Measurements from ENCODE around the gene MSX2. TPM values are rescaled to one million over a fixed set of nuclear protein-coding genes. Genes with fewer than 3 reads are reported as not detected.
A peak's percentile ranks its signal among the peaks of the same experiment; 100 is the strongest.

The MSX2 gene
- total and polyA plus RNA-seq, 7 experiments from 2014 or later = not detected

- H3K27ac ChIP-seq (ENCODE audit: low read depth, low read length) = no peak overlapping the region
- H3K4me1 ChIP-seq (ENCODE audit: control insufficient read depth in 2 of 2, insufficient read depth in 2 of 2, low read length in 2 of 2) = no peaks in the 10 kb centered on the region
- ChIA-PET CTCF (no interaction called here), POLR2A (no interaction called here)
- H3K27me3 Mint-ChIP-seq = peaks cover 76 to 81% (median 80%) of the 10 kb centered on the region in 5 donors
- H3K9me3 ChIP-seq (ENCODE audit: control insufficient read depth in 2 of 3, low read length in 3 of 3) = no peaks in the 10 kb centered on the region
- peaks cover 4 to 33% (median 16%) of the 10 kb centered on the region in 7 donors for H3K4me1 Mint-ChIP-seq
- intact Hi-C loops (cut with micrococcal nuclease) = loop anchor here in 1 of 2 donors (5.0 kb wide), 1 partner anchor 1484 kb away; the partner anchor contains the start of gene NKX2-5
- H3K27ac Mint-ChIP-seq = no peak overlapping the region
- no peak for ATAC-seq
- peak overlapping the region in 3 of 10 donors; percentile 6 to 31 (median 14) for H3K4me3 Mint-ChIP-seq
- H3K27me3 ChIP-seq (ENCODE audit: control insufficient read depth in 2 of 2, insufficient read depth in 2 of 2, low read length in 2 of 2) = peaks cover 0 to 32% of the 10 kb centered on the region in 2 donors
- no peak for DNase-seq
- H3K36me3 Mint-ChIP-seq = peaks cover 0 to 12% (median 2%) of the 10 kb centered on the region in 5 donors
- no peak overlapping the region for H3K4me3 ChIP-seq (ENCODE audit: low read length)
- peaks cover 0 to 15% (median 0%) of the 10 kb centered on the region in 11 donors for H3K9me3 Mint-ChIP-seq
- no peaks in the 10 kb centered on the region for H3K36me3 ChIP-seq (ENCODE audit: control insufficient read depth in 2 of 3, insufficient read depth in 3 of 3, low read length in 3 of 3)
Measured at GRCh38 chr5:174721530-174722432, 2.6 kb upstream of the MSX2 start.

DNA sequence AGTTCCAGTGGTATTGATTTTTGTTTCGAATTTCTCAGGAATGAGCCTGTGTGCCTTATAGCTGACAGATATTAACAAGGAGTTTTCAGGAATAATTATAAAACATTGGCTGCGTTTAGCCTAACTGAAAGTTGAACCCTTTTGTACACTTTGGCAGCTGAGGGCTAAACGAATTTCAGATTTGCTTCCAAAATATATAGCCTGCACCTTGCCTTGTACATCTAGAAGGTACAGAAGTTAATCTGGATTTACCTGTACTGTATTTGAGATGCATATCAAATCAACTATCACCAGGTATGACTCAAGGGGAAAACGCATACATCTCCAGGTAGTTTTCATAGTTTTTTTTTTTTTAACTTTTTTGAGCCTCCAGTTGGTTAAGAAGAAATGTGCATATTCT, 1.9 kb upstream of the MSX2 start:
- H3K36me3 Mint-ChIP-seq = peaks cover 0 to 12% (median 3%) of the 10 kb centered on the region in 5 donors
- H3K9me3 ChIP-seq (ENCODE audit: control insufficient read depth in 2 of 3, low read length in 3 of 3) = no peaks in the 10 kb centered on the region
- no peak for ATAC-seq
- H3K9me3 Mint-ChIP-seq = peaks cover 0 to 14% (median 0%) of the 10 kb centered on the region in 11 donors
- H3K4me3 ChIP-seq (ENCODE audit: low read length) = no peak overlapping the region
- DNase-seq = no peak
- H3K27ac ChIP-seq (ENCODE audit: low read depth, low read length) = no peak overlapping the region
- H3K27me3 ChIP-seq (ENCODE audit: control insufficient read depth in 2 of 2, insufficient read depth in 2 of 2, low read length in 2 of 2) = peaks cover 0 to 32% of the 10 kb centered on the region in 2 donors
- H3K4me3 Mint-ChIP-seq = no peak overlapping the region
- H3K4me1 ChIP-seq (ENCODE audit: control insufficient read depth in 2 of 2, insufficient read depth in 2 of 2, low read length in 2 of 2) = no peaks in the 10 kb centered on the region
- H3K36me3 ChIP-seq (ENCODE audit: control insufficient read depth in 2 of 3, insufficient read depth in 3 of 3, low read length in 3 of 3) = no peaks in the 10 kb centered on the region
- ChIA-PET CTCF (no interaction called here), POLR2A (no interaction called here)
- H3K27ac Mint-ChIP-seq = no peak overlapping the region
- intact Hi-C loops (cut with micrococcal nuclease) = loop anchor here in 1 of 2 donors (5.0 kb wide), 1 partner anchor 1485 kb away; the partner anchor contains the start of gene NKX2-5
- H3K4me1 Mint-ChIP-seq = peaks cover 4 to 33% (median 16%) of the 10 kb centered on the region in 7 donors
- H3K27me3 Mint-ChIP-seq = peaks cover 79 to 88% (median 81%) of the 10 kb centered on the region in 5 donors

GRCh38 chr5:174723315-174723978, 935 bp upstream of the MSX2 start:
- H3K27me3 ChIP-seq (ENCODE audit: control insufficient read depth in 2 of 2, insufficient read depth in 2 of 2, low read length in 2 of 2) = peaks cover 0 to 27% of the 10 kb centered on the region in 2 donors
- ChIA-PET POLR2A (no interaction called here), CTCF (no interaction called here)
- DNase-seq (no peak), ATAC-seq (no peak)
- peaks cover 81 to 92% (median 84%) of the 10 kb centered on the region in 5 donors for H3K27me3 Mint-ChIP-seq
- H3K9me3 ChIP-seq (ENCODE audit: control insufficient read depth in 2 of 3, low read length in 3 of 3) = no peaks in the 10 kb centered on the region
- H3K4me3 ChIP-seq (ENCODE audit: low read length) = no peak overlapping the region
- peaks cover 0 to 14% (median 0%) of the 10 kb centered on the region in 11 donors for H3K9me3 Mint-ChIP-seq
- H3K4me3 Mint-ChIP-seq = peak overlapping the region; percentile 38 to 85 (median 71)
- H3K4me1 Mint-ChIP-seq = peaks cover 4 to 33% (median 16%) of the 10 kb centered on the region in 7 donors
- H3K36me3 Mint-ChIP-seq = peaks cover 0 to 12% (median 3%) of the 10 kb centered on the region in 5 donors
- peak overlapping the region in 1 of 9 donors; percentile 79 for H3K27ac Mint-ChIP-seq
- H3K27ac ChIP-seq (ENCODE audit: low read depth, low read length) = no peak overlapping the region
- intact Hi-C loops (cut with micrococcal nuclease) = loop anchor here in 1 of 2 donors (5.0 kb wide), 1 partner anchor 1486 kb away; the partner anchor contains the start of gene NKX2-5
- no peaks in the 10 kb centered on the region for H3K36me3 ChIP-seq (ENCODE audit: control insufficient read depth in 2 of 3, insufficient read depth in 3 of 3, low read length in 3 of 3)
- no peaks in the 10 kb centered on the region for H3K4me1 ChIP-seq (ENCODE audit: control insufficient read depth in 2 of 2, insufficient read depth in 2 of 2, low read length in 2 of 2)

DNA sequence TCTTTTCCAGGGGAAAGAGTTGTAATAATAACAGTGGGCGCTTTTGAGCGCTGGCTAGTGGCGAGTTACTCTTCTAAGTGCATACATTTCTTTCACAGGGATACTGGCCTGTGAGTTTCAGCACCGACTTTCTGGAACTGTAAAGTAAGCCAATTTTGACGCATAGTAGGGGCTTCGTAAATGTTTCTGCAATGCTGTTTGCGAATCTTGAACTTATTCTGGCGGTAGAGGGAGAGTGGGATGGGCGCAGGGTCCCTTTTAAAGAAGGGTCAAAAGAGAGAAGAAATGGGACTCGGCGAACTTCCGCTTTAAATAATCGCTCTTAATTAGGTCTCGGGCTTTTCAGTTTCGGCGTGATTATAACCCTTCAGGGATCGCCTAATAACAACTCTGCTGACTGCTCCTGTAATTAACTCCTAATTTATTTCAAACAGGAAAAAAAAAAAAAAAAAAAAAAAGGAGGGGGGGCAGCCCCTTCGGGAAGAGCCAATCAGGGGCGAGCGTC, 351 bp upstream of the MSX2 start:
- peak overlapping the region; percentile 49 to 85 (median 71) for H3K4me3 Mint-ChIP-seq
- DNase-seq = no peak
- H3K4me1 ChIP-seq (ENCODE audit: control insufficient read depth in 2 of 2, insufficient read depth in 2 of 2, low read length in 2 of 2) = no peaks in the 10 kb centered on the region
- intact Hi-C loops (cut with micrococcal nuclease) = loop anchor here in 1 of 2 donors (5.0 kb wide), 1 partner anchor 1487 kb away; the partner anchor contains the start of gene NKX2-5
- no peak overlapping the region for H3K4me3 ChIP-seq (ENCODE audit: low read length)
- no peaks in the 10 kb centered on the region for H3K9me3 ChIP-seq (ENCODE audit: control insufficient read depth in 2 of 3, low read length in 3 of 3)
- no peaks in the 10 kb centered on the region for H3K36me3 ChIP-seq (ENCODE audit: control insufficient read depth in 2 of 3, insufficient read depth in 3 of 3, low read length in 3 of 3)
- ChIA-PET POLR2A (no interaction called here), CTCF (no interaction called here)
- H3K27me3 Mint-ChIP-seq = peaks cover 81 to 90% (median 84%) of the 10 kb centered on the region in 5 donors
- ATAC-seq = no peak
- H3K27ac ChIP-seq (ENCODE audit: low read depth, low read length) = no peak overlapping the region
- peak overlapping the region in 1 of 9 donors; percentile 79 for H3K27ac Mint-ChIP-seq
- peaks cover 0 to 12% (median 2%) of the 10 kb centered on the region in 5 donors for H3K36me3 Mint-ChIP-seq
- peaks cover 0 to 14% (median 0%) of the 10 kb centered on the region in 11 donors for H3K9me3 Mint-ChIP-seq
- H3K4me1 Mint-ChIP-seq = peaks cover 4 to 33% (median 16%) of the 10 kb centered on the region in 7 donors
- peaks cover 0 to 27% of the 10 kb centered on the region in 2 donors for H3K27me3 ChIP-seq (ENCODE audit: control insufficient read depth in 2 of 2, insufficient read depth in 2 of 2, low read length in 2 of 2)

DNA sequence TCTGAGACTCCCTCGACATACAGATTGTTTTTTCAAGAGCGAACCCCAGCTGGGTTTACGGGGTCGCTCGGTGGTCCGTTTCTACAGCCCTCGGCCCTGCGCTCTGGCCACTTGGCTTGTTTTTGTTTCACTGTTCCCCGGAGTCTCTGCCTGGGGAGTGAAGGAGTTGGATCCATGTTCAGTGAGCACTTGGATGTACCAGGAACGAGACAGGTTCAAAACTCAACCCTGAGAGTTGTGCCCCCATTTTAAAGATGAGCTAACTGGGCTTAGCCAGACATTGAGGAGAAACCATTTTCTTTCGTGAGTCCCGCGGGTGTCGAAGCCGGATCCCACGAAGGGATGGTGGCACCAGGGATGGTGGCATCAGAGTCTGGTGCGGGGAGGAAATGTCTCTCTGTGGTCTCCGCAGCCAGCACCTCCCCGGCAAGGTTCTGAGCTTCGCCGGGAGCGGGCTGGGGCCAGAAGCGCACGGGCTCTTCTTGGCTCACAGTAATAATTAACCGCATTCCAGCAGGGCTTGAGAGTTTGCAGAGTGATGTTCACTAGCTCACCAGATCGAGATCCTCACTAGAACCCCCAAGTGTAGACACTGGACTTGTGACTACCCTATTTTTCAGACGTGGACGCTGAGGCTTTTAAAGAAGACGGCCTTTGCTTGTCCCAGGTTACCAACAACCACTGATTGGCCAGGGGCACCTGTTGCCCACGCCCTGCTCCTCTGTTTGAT, 1.0 kb downstream of the MSX2 start:
- Mint-ChIP-seq H3K4me3 (peak overlapping the region in 5 of 10 donors; percentile 13 to 68 (median 48)), H3K36me3 (peaks cover 0 to 12% (median 2%) of the 10 kb centered on the region in 5 donors), H3K27me3 (peaks cover 81 to 87% (median 84%) of the 10 kb centered on the region in 5 donors), H3K27ac (peak overlapping the region in 1 of 9 donors; percentile 49), H3K4me1 (peaks cover 4 to 23% (median 12%) of the 10 kb centered on the region in 7 donors), H3K9me3 (peaks cover 0 to 15% (median 0%) of the 10 kb centered on the region in 11 donors)
- ChIA-PET CTCF (no interaction called here), POLR2A (no interaction called here)
- H3K36me3 ChIP-seq (ENCODE audit: control insufficient read depth in 2 of 3, insufficient read depth in 3 of 3, low read length in 3 of 3) = no peaks in the 10 kb centered on the region
- ATAC-seq (no peak), DNase-seq (no peak)
- intact Hi-C loops (cut with micrococcal nuclease) = no loop called here
- H3K27me3 ChIP-seq (ENCODE audit: control insufficient read depth in 2 of 2, insufficient read depth in 2 of 2, low read length in 2 of 2) = peaks cover 0 to 20% of the 10 kb centered on the region in 2 donors
- no peaks in the 10 kb centered on the region for H3K4me1 ChIP-seq (ENCODE audit: control insufficient read depth in 2 of 2, insufficient read depth in 2 of 2, low read length in 2 of 2)
- H3K9me3 ChIP-seq (ENCODE audit: control insufficient read depth in 2 of 3, low read length in 3 of 3) = no peaks in the 10 kb centered on the region
- H3K4me3 ChIP-seq (ENCODE audit: low read length) = no peak overlapping the region
- no peak overlapping the region for H3K27ac ChIP-seq (ENCODE audit: low read depth, low read length)

Data from naive thymus-derived CD4-positive, alpha-beta T cell (primary cell).